ENCODE measurements around the gene TWF2.

The TWF2 gene

GRCh38 chr3:52237006-52237656 is 1.8 kb downstream of the TWF2 start:
- no peak for DNase-seq

GRCh38 chr3:52236424-52236886 is 2.5 kb downstream of the TWF2 start:
- DNase-seq, result no peak

GRCh38 chr3:52234516-52235447 is 4.2 kb downstream of the TWF2 start:
- no peak for DNase-seq

- no peak for DNase-seq
Observed at GRCh38 chr3:52233968-52234367, 5.0 kb downstream of the TWF2 start.

GRCh38 chr3:52233108-52233591 is 5.8 kb downstream of the TWF2 start:
- DNase-seq, result no peak

- DNase-seq, result no peak
Observed at GRCh38 chr3:52232279-52233107, 6.5 kb downstream of the TWF2 start.

- DNase-seq, result peak; percentile 89
Observed at GRCh38 chr3:52231502-52232278, 7.3 kb downstream of the TWF2 start.

- no peak for DNase-seq
Observed at GRCh38 chr3:52230889-52231499, 8.0 kb downstream of the TWF2 start.

GRCh38 chr3:52230461-52230860 is 8.5 kb downstream of the TWF2 start:
- peak; percentile 29 for DNase-seq

GRCh38 chr3:52229656-52230055 is 9.3 kb downstream of the TWF2 start:
- no peak for DNase-seq

- DNase-seq, result peak; percentile 30
Observed at GRCh38 chr3:52228751-52229291, 10.1 kb downstream of the TWF2 start.

- peak; percentile 23 for DNase-seq
Observed at GRCh38 chr3:52228266-52228665, 10.7 kb downstream of the TWF2 start.

GRCh38 chr3:52227766-52228165 is 11.2 kb downstream of the TWF2 start:
- no peak for DNase-seq

- no peak for DNase-seq
Observed at GRCh38 chr3:52227117-52227516, 11.8 kb downstream of the TWF2 start.

- DNase-seq, result no peak
Observed at GRCh38 chr3:52226229-52226817, 12.6 kb downstream of the TWF2 start.

- no peak for DNase-seq
Observed at GRCh38 chr3:52225452-52226228, 13.3 kb downstream of the TWF2 start, which contains the start of gene TLR9. TSS of gene TLR9 (minus strand) at chr3:52225645. CDS start at chr3:52225529, 116 bp downstream.

- no peak for DNase-seq
Observed at GRCh38 chr3:52223449-52224408, 15.2 kb downstream of the TWF2 start.

GRCh38 chr3:52222319-52223221 is 16.4 kb downstream of the TWF2 start:
- DNase-seq, result no peak

All from activated CD4-positive, CD25-positive, alpha-beta regulatory T cell treated with anti-CD3 and anti-CD28 coated beads, Interleukin-2, amount 50 U/mL, for 72 hours (primary cell).